GM23248 (cell line): ENCODE results near the gene MST1. TPM values are rescaled to one million over a fixed set of nuclear protein-coding genes. Genes with fewer than 3 reads are reported as not detected.

Source experiments
- DNase-seq: peaks from one replicate; pipeline ENCODE4 v3.0.0-alpha.2; 2015
- H2AFZ ChIP-seq: fragments of 200-600 bp; sonication (generic); 2 replicates; pipeline ENCODE4 v1.6.1; 2016; ENCODE audit warnings: antibody characterized with exemption
- H3F3A ChIP-seq: fragments of 200-600 bp; sonication (generic); 2 replicates; pipeline ENCODE4 v1.6.1; 2016; ENCODE audit warnings: mild to moderate bottlenecking, antibody characterized with exemption, mixed run types; ENCODE audit not compliant: insufficient read depth
- H3K27ac ChIP-seq: fragments of 200-600 bp; sonication (generic); 2 replicates; pipeline ENCODE4 v1.5.1; 2016; ENCODE audit warnings: mild to moderate bottlenecking
- H3K27me3 ChIP-seq: fragments of 200-600 bp; sonication (generic); replicated peaks from 2 replicates; pipeline ENCODE4 v1.6.1; 2016; ENCODE audit warnings: mild to moderate bottlenecking; ENCODE audit not compliant: insufficient read depth
- H3K36me3 ChIP-seq: fragments of 200-600 bp; sonication (generic); 2 replicates; pipeline ENCODE4 v1.6.1; 2016; ENCODE audit warnings: low read depth, mild to moderate bottlenecking
- H3K4me1 ChIP-seq: fragments of 200-600 bp; sonication (generic); 2 replicates; pipeline ENCODE4 v1.6.1; 2016; ENCODE audit warnings: mild to moderate bottlenecking; ENCODE audit not compliant: insufficient read depth
- H3K4me2 ChIP-seq: fragments of 200-600 bp; sonication (generic); one replicate; pipeline ENCODE4 v1.6.1; 2016; ENCODE audit warnings: mild to moderate bottlenecking; ENCODE audit not compliant: unreplicated experiment
- H3K4me3 ChIP-seq: fragments of 200-600 bp; sonication (generic); 2 replicates; pipeline ENCODE4 v1.5.1; 2016; ENCODE audit warnings: mild to moderate bottlenecking
- H3K79me2 ChIP-seq: fragments of 200-600 bp; sonication (generic); 2 replicates; pipeline ENCODE4 v1.6.1; 2016; ENCODE audit warnings: mild to moderate bottlenecking; ENCODE audit not compliant: insufficient read depth
- H3K9ac ChIP-seq: fragments of 200-600 bp; sonication (generic); 2 replicates; pipeline ENCODE4 v1.6.1; 2016; ENCODE audit warnings: mild to moderate bottlenecking
- H3K9me2 ChIP-seq: fragments of 200-600 bp; sonication (generic); 2 replicates; pipeline ENCODE4 v1.6.1; 2016; ENCODE audit warnings: mixed run types, mild to moderate bottlenecking, moderate library complexity; ENCODE audit not compliant: insufficient read depth
- H3K9me3 ChIP-seq: fragments of 200-600 bp; sonication (generic); one replicate; pipeline ENCODE4 v1.6.1; 2017; ENCODE audit warnings: low read depth
- H4K20me1 ChIP-seq: fragments of 200-600 bp; sonication (generic); 2 replicates; pipeline ENCODE4 v1.6.0; 2016; ENCODE audit not compliant: insufficient read depth
- EZH2 ChIP-seq: fragments of 200-600 bp; sonication (generic); IDR thresholded peaks from 2 replicates; pipeline ENCODE4 v1.6.1; 2018; ENCODE audit warnings: antibody characterized with exemption, mild to moderate bottlenecking; ENCODE audit not compliant: insufficient read depth, poor library complexity, severe bottlenecking
- EZH2phosphoT487 ChIP-seq: fragments of 200-600 bp; sonication (generic); IDR thresholded peaks from 2 replicates; pipeline ENCODE4 v1.6.1; 2018; ENCODE audit warnings: antibody characterized with exemption, moderate library complexity, mild to moderate bottlenecking, low read depth; ENCODE audit not compliant: insufficient read depth
- WGBS, 2 experiments: methylation state at CpG; one replicate each; pipeline ENCODE4 v1.1.6; 2015 to 2017; ENCODE audit warnings: low lambda C conversion rate in 2 of 2, low coverage in 1 of 2; ENCODE audit errors: missing lambda C conversion rate in 2 of 2; 5-methylcytosine and 5-hydroxymethylcytosine counted together
- in situ Hi-C: fragments of 300-500 bp; cut with MboI; formaldehyde crosslinking; loops from 2 replicates; pipeline ENCODE4 v1.15.0; 2020
- polyA plus RNA-seq: library from polyadenylated mRNA; unstranded; fragments of >200 nt; fragmentation: Nextera tagmentation; extraction: Ambion mirVana; gene quantifications from 2 replicates; pipeline ENCODE4 v1.2.1, GENCODE V29; 2016
- total RNA-seq: library from RNA; depleted of rRNA; stranded (reverse); fragments of >200 nt; shearing (Covaris generic); gene quantifications from 2 replicates; pipeline ENCODE4 v1.2.3, GENCODE V29; 2014

The MST1 gene
- total and polyA plus RNA-seq, 2 experiments from 2014 or later = 3.0 to 6.4 TPM

- WGBS, 2 experiments = 78 to 85% methylated on average over 19 of the region's 19 CpGs
- Histone ChIP-seq H3K27ac (no peak overlapping the region), H3K79me2 (no peaks in the 10 kb centered on the region), H3K4me2 (no peak overlapping the region), H3K27me3 (0 out of 2 replicates have a peak, but pooled peaks cover 12% of the 10 kb centered on the region), H3K9me3 (no peaks in the 10 kb centered on the region), H3K36me3 (no peaks in the 10 kb centered on the region), H4K20me1 (no peaks in the 10 kb centered on the region), H3K4me1 (no peaks in the 10 kb centered on the region), H2AFZ (no peak overlapping the region), H3K9me2 (no peaks in the 10 kb centered on the region), H3F3A (no peaks in the 10 kb centered on the region), H3K9ac (no peak overlapping the region), H3K4me3 (no peak overlapping the region)
- DNase-seq = no peak
- no peak for TF ChIP-seq EZH2phosphoT487
- TF ChIP-seq EZH2 = no peak
- in situ Hi-C loops = no loop called here
Observed at GRCh38 chr3:49655731-49656285, 33.5 kb downstream of the MST1 start.

- in situ Hi-C loops = no loop called here
- WGBS, 2 experiments = 62 to 65% methylated on average over 7 to 10 of the region's 10 CpGs
- TF ChIP-seq EZH2phosphoT487 = no peak
- no peak for TF ChIP-seq EZH2
Observed at GRCh38 chr3:49654955-49655556, 34.2 kb downstream of the MST1 start.

GRCh38 chr3:49654176-49654825 lies 35.0 kb downstream of the MST1 start:
- no peaks in the 10 kb centered on the region for H3K4me1 ChIP-seq
- H3K27ac ChIP-seq = no peak overlapping the region
- no peaks in the 10 kb centered on the region for H4K20me1 ChIP-seq
- H3K9me2 ChIP-seq = no peaks in the 10 kb centered on the region
- in situ Hi-C loops = no loop called here
- no peaks in the 10 kb centered on the region for H3K79me2 ChIP-seq
- 0 out of 2 replicates have a peak, but pooled peaks cover 12% of the 10 kb centered on the region for H3K27me3 ChIP-seq
- WGBS, 2 experiments = 70 to 75% methylated on average over 17 of the region's 17 CpGs
- TF ChIP-seq EZH2 (no peak), EZH2phosphoT487 (no peak)
- H3F3A ChIP-seq = no peaks in the 10 kb centered on the region
- no peak overlapping the region for H3K4me3 ChIP-seq
- H3K4me2 ChIP-seq = no peak overlapping the region
- DNase-seq = no peak
- H3K9me3 ChIP-seq = no peaks in the 10 kb centered on the region
- H3K9ac ChIP-seq = no peak overlapping the region
- H2AFZ ChIP-seq = no peak overlapping the region
- no peaks in the 10 kb centered on the region for H3K36me3 ChIP-seq

More at GRCh38 chr3:49654955-49655556, 34.2 kb downstream of the MST1 start:
- no peaks in the 10 kb centered on the region for H3K36me3 ChIP-seq
- H4K20me1 ChIP-seq = no peaks in the 10 kb centered on the region
- no peak overlapping the region for H3K27ac ChIP-seq
- no peaks in the 10 kb centered on the region for H3K9me3 ChIP-seq
- no peaks in the 10 kb centered on the region for H3K79me2 ChIP-seq
- H3K4me2 ChIP-seq = no peak overlapping the region
- H3K4me1 ChIP-seq = no peaks in the 10 kb centered on the region
- H3K27me3 ChIP-seq = 0 out of 2 replicates have a peak, but pooled peaks cover 12% of the 10 kb centered on the region
- no peak for DNase-seq
- H3F3A ChIP-seq = no peaks in the 10 kb centered on the region
- no peak overlapping the region for H3K4me3 ChIP-seq
- no peak overlapping the region for H3K9ac ChIP-seq
- H3K9me2 ChIP-seq = no peaks in the 10 kb centered on the region
- H2AFZ ChIP-seq = no peak overlapping the region

- 45 to 48% methylated on average over 8 of the region's 8 CpGs for WGBS, 2 experiments
- Histone ChIP-seq H2AFZ (no peak overlapping the region), H3K4me3 (no peak overlapping the region), H3K9ac (no peak overlapping the region), H3K36me3 (no peaks in the 10 kb centered on the region), H3K4me2 (no peak overlapping the region), H3K27me3 (0 out of 2 replicates have a peak, but pooled peaks cover 12% of the 10 kb centered on the region), H3K4me1 (no peaks in the 10 kb centered on the region), H3F3A (no peaks in the 10 kb centered on the region), H3K9me2 (no peaks in the 10 kb centered on the region), H3K27ac (no peak overlapping the region), H4K20me1 (no peaks in the 10 kb centered on the region), H3K9me3 (no peaks in the 10 kb centered on the region), H3K79me2 (no peaks in the 10 kb centered on the region)
- TF ChIP-seq EZH2phosphoT487 = no peak
- no peak for TF ChIP-seq EZH2
- in situ Hi-C loops = no loop called here
- no peak for DNase-seq
Observed at GRCh38 chr3:49653621-49654020, 35.7 kb downstream of the MST1 start.
